GM19240 (cell line): ENCODE results near the gene C1QC.

Experiments used
- DNase-seq: peaks from one replicate; pipeline ENCODE4 v3.0.0; 2011; ENCODE audit warnings: low spot score; ENCODE audit not compliant: insufficient read length

Gene C1QC

DNA sequence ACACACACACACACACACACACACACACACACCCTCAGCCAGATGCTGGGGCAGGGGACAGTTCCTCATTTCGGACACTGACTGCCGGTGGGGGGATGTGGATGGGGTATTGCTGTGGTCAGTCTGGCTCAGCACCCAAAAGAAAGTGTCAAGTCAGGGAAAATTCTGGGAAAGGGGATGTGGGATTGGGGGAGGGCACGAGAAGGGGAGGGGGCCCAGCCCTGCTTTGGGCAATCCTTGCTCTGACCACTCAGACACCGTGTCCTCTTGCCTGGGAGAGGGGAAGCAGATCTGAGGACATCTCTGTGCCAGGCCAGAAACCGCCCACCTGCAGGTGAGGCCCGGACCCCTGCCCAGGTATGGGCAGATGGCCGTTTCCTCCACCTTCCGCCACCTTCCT lies at the start of gene C1QC:
Gene C1QC (plus strand): TSS at position 253 of the 400 bp plus-strand sequence. CDS start 391 bp downstream, outside the sequence.
- no peak for DNase-seq

- no peak for DNase-seq
Observed at GRCh38 chr1:22594396-22594795, 49.0 kb upstream of the C1QC start.

DNA sequence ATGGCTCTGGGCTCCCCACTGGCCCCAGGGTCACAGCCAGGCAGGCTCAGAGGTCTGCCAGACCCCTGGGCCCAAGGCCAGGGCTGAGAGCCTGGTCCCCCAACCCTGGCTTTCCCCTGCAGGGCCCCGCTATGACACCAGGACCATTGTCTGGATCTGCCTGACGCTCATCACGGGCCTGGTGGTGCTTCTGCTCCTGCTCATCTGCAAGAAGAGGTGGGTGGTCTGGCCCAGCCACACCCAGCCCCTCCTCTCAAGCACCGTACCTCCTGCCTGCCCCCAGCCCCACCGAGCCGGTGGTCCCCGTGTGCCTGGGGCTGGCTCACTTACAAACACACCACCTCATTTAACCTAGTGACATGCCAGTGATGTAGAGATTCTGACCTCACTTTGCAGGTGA lies 48.3 kb upstream of the C1QC start:
- no peak for DNase-seq

DNA sequence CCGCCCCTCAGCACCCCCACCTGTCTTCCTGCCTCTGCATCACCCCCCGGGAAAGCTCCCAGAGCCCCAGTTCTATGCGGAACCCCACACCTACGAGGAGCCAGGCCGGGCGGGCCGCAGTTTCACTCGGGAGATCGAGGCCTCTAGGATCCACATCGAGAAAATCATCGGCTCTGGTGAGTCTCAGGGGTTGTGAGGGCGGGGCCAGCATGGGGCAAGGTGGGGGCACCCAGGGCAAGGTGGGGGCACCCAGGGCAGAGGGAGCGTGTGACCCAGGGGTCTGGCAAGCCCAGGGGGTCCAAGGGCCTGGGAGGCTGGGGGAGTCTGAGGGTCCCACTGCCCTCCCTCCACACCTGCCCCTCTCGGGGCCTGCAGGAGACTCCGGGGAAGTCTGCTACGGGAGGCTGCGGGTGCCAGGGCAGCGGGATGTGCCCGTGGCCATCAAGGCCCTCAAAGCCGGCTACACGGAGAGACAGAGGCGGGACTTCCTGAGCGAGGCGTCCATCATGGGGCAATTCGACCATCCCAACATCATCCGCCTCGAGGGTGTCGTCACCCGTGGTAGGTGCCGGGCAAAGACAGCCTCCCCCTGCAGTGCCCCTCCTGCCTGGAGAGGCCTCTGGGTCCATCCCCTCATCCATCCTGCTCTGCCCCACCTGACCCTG lies 46.0 kb upstream of the C1QC start:
- DNase-seq: no peak

GRCh38 chr1:22597996-22598395 lies 45.4 kb upstream of the C1QC start:
- no peak for DNase-seq

GRCh38 chr1:22598736-22599135 lies 44.7 kb upstream of the C1QC start:
- DNase-seq: no peak

DNA sequence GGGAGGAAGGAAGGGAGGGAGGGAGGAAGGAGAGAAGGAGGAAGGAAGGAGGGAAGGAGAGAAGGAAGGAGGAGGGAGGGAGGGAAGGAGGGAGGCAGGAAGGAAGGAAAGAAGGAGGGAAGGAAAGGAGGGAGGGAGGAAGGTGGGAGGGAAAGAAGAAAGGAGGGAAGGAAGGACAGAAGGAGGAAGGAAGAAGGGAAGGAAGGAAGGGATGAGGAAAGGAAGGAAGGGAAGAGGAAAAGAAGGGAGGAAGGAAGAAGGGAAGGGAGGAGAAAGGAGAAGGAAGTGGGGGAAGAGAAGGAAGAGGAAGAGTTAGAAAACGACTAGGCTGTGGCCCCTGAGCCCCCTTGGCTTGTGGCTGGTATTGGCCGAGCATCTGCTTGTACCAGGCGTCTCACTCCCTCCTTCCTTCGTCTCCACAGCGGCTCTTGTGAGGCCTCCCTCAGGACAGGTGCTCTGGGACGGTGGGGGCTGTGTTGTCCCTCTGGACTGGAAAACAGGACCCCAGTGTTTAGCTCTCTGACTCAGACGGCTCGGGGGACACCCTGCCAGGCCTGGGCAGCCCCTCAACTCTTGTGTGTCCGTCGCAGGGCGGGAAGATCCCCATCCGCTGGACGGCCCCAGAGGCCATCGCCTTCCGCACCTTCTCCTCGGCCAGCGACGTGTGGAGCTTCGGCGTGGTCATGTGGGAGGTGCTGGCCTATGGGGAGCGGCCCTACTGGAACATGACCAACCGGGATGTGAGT lies 43.2 kb upstream of the C1QC start:
- DNase-seq: no peak

- no peak for DNase-seq
Observed at GRCh38 chr1:22600817-22601605, 42.4 kb upstream of the C1QC start.

- no peak for DNase-seq
Observed at GRCh38 chr1:22601610-22602009, 41.8 kb upstream of the C1QC start.

DNA sequence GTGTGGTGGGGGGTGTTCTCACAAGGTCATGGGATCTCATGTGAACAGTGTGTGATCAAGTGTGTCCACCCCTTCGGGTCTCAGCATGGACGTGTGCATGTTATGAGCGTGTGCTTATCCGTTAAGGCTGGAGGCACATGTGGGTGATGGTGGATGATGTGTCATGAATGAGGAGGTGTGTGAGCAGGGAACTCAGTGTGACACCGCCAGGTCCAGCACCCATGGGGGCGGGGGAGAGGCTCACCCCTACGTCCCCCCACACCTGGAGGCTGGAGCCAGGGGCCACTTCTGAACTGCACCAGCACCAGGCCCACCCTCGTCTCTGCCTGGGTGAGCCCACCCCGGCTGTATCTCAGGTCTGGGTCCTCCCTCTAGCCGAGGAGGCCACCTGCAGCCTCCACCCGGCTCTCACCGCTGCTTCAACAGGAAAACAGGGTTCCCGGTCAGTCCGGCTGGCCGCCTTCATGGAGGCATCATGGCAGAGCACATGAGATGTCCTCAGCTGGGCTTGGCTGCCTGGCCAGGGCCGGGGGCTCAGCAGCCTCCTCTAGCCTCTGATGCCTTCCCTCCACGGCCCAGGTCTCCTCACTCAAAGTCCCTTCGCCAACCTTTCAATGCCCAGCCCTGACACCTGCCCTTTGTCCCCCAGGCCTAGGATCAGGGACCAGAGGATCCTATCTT lies 41.2 kb upstream of the C1QC start:
- no peak for DNase-seq

DNA sequence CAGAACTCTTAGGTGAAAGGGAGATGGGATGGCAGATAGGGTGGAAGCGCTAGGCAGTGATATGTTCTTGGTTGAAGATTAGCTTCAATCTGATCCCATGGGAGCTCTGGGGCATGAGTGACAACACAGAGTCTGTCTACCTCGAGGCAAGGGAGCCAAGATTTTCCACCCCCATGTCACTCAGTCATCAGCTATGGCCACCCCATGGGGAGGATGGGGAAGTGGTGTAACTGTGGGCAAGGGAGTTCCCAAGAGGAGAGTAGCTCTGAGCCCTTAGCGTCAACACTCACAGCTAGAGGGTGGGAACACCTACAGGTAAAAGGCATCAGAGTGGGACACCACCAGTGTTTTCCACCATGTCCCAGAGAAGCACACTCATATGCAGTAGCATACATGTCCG lies 37.3 kb upstream of the C1QC start:
- DNase-seq: no peak

GRCh38 chr1:22607154-22607553 lies 36.3 kb upstream of the C1QC start:
- DNase-seq: no peak

DNA sequence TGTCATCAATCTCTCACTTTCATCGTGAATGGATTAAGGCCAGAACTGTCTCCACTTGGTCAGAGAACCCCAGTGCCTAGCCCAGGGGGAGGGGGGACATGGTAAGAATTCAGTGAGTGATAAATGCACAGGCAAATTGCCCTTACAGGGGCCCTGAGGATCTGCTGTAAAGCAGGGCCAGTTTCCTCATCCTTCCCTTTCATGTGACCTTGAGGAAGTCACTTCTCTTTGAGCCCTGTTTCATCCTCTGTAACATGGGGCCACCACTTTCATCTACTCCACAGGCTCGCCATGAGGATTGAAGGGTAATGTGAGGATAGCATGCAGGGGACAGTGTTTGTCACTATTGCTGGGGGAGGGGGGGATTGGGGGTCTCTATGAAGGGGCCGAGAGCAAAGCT lies 35.1 kb upstream of the C1QC start:
- DNase-seq: no peak

- no peak for DNase-seq
Observed at GRCh38 chr1:22609291-22609690, 34.1 kb upstream of the C1QC start.

- DNase-seq: no peak
Observed at GRCh38 chr1:22611530-22611947, 31.9 kb upstream of the C1QC start.

DNA sequence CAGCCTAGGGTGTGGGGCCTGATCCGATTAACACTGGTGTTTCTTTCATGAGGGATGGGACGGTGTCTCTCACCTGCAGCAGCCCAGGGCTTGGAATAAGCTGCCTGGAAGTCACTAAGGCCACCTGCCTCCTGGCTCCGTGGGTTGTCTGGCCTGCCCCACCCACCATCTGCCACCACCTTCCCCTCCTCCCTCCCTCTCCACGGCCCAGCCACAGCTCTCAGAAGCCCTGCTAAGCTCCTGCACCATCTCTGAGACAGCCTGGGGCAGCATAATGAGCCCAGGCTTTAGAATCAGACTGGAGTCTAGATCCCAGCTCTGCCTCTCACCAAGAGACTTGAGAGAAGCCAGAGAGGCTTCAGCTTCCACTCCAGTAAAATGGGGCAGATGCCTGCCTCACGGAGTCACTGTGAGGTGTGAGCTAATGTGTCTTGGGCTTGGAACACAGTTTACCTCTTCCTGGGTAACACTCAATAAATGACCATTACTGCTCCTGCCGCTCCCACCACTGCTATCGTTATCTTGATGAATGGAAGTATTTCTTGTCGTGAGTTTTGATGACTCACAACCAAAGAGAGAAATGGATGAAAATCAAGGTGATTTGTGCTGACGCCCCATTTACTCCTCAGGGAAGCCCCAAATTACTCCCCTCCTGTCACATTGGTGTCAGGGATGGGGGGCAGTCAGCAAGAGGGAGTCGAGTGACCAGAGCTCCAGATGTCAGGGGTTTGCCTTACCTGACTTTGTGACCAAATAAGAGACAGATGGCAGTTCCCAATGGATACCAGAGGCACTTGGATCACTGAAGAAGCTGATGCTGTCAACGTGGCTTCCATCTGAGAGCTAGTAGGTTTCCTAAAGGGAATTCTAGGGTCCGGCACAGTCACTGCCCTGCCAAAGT lies 30.5 kb upstream of the C1QC start:
- no peak for DNase-seq

DNA sequence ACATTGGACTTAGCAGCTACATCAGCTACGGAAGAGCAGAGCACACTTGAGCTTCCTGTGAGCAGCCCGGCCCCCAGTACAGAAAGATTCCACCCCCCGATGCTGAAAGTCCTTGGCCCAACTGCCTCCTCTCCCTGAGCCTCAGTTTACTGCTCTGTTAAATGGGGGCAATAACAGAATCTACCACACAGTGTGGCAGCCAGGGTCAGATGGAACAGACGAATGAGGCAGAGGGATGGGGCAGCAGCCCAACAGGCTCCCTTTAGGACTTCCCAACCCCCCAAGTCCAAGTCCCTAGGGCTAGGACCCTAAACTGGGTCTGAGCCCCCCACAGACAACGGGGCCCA lies 29.9 kb upstream of the C1QC start:
- DNase-seq: no peak

DNA sequence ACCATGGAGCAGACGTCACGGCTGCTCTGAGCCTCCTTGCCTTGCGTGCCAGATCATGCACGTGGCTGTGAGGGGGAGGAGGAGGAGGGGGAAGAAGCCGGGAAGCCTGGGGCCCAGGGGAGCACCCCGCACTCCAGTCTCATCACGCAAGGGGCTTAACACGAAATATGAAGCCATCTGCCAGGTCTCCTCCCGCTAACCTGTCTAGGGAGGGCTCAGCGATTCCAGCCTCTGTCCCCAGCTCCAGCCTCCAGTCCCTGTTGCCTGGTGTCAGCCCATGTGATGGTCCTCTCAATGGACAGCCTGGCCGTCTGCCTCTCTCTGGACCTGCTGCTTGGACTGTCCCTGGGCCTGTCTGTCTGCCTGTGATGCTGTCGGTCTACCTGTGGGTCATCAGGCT lies 29.5 kb upstream of the C1QC start:
- no peak for DNase-seq

GRCh38 chr1:22615886-22616285 lies 27.5 kb upstream of the C1QC start:
- no peak for DNase-seq

- no peak for DNase-seq
Observed at GRCh38 chr1:22616571-22616970, 26.9 kb upstream of the C1QC start.

- DNase-seq: no peak
Observed at GRCh38 chr1:22618056-22618455, 25.4 kb upstream of the C1QC start.
